Common myeloid progenitor, CD34-positive (primary cell): ENCODE measurements around the gene CCR7.

Source experiments
- CTCF ChIA-PET: fragments of 350-600 bp; sonication (Branson Sonifier 250); formaldehyde crosslinking; loops from one replicate; lab custom pipeline; 2021; ENCODE audit warnings: antibody characterized with exemption; lab: Charles Lee
- POLR2A ChIA-PET: fragments of 350-600 bp; sonication (Branson Sonifier 250); formaldehyde crosslinking; loops from one replicate; lab custom pipeline; 2021; ENCODE audit warnings: antibody characterized with exemption; lab: Charles Lee
- DNase-seq, 3 donors: peaks; one replicate each; pipeline versions ENCODE4 v3.0.0 to v3.0.0-alpha.2; 2013
- H3K27ac ChIP-seq, 2 experiments: 1 replicate in 1 of 2; 2 replicates in 1 of 2; pipeline ENCODE4 v1.7.0; 2013; ENCODE audit warnings: inconsistent platforms in 2 of 2, low read length in 2 of 2, mild to moderate bottlenecking in 2 of 2, low read depth in 1 of 2, moderate library complexity in 1 of 2; ENCODE audit not compliant: severe bottlenecking in 2 of 2, insufficient read depth in 1 of 2, poor library complexity in 1 of 2
- H3K27me3 ChIP-seq, 5 experiments: replicated peaks in 2 of 5; 1 replicate in 3 of 5; 2 replicates in 2 of 5; pipeline versions ENCODE4 v1.6.1 to v1.7.0; 2013; ENCODE audit warnings: low read length in 4 of 5, mild to moderate bottlenecking in 2 of 5, moderate library complexity in 2 of 5, inconsistent platforms in 1 of 5; ENCODE audit not compliant: insufficient read depth in 5 of 5, control insufficient read depth in 4 of 5
- H3K36me3 ChIP-seq, 4 experiments: 1 replicate in 2 of 4; 2 replicates in 2 of 4; pipeline versions ENCODE4 v1.6.1 to v1.7.0; 2013; ENCODE audit warnings: low read length in 3 of 4, control low read depth in 1 of 4, mild to moderate bottlenecking in 1 of 4; ENCODE audit not compliant: control insufficient read depth in 4 of 4, insufficient read depth in 4 of 4
- H3K4me1 ChIP-seq, 4 experiments: 1 replicate in 3 of 4; 2 replicates in 1 of 4; pipeline versions ENCODE4 v1.6.1 to v1.7.1; 2013; ENCODE audit warnings: low read length in 3 of 4, mild to moderate bottlenecking in 3 of 4, control low read depth in 1 of 4, inconsistent platforms in 1 of 4, moderate library complexity in 1 of 4; ENCODE audit not compliant: control insufficient read depth in 4 of 4, insufficient read depth in 4 of 4; ENCODE audit errors: control extremely low read depth in 1 of 4
- H3K4me3 ChIP-seq, 7 experiments: 1 replicate in 4 of 7; 2 replicates in 3 of 7; pipeline versions ENCODE4 v1.5.1 to v1.7.0; 2013; ENCODE audit warnings: mild to moderate bottlenecking in 7 of 7, low read length in 6 of 7, moderate library complexity in 6 of 7, inconsistent platforms in 2 of 7, low read depth in 2 of 7, control low read depth in 1 of 7; ENCODE audit not compliant: insufficient read depth in 4 of 7, control insufficient read depth in 1 of 7; ENCODE audit errors: extremely low read depth in 1 of 7
- H3K9me3 ChIP-seq, 5 experiments: 1 replicate in 4 of 5; 2 replicates in 1 of 5; pipeline versions ENCODE4 v1.6.1 to v1.7.1; 2013; ENCODE audit warnings: low read length in 4 of 5, mild to moderate bottlenecking in 2 of 5, inconsistent platforms in 1 of 5, low read depth in 1 of 5, moderate library complexity in 1 of 5; ENCODE audit not compliant: control insufficient read depth in 4 of 5, insufficient read depth in 2 of 5; ENCODE audit errors: control extremely low read depth in 1 of 5
- WGBS: methylation state at CpG from one replicate; pipeline ENCODE4 v1.1.5; 2013; ENCODE audit not compliant: insufficient coverage; 5-methylcytosine and 5-hydroxymethylcytosine counted together

Gene CCR7

DNA sequence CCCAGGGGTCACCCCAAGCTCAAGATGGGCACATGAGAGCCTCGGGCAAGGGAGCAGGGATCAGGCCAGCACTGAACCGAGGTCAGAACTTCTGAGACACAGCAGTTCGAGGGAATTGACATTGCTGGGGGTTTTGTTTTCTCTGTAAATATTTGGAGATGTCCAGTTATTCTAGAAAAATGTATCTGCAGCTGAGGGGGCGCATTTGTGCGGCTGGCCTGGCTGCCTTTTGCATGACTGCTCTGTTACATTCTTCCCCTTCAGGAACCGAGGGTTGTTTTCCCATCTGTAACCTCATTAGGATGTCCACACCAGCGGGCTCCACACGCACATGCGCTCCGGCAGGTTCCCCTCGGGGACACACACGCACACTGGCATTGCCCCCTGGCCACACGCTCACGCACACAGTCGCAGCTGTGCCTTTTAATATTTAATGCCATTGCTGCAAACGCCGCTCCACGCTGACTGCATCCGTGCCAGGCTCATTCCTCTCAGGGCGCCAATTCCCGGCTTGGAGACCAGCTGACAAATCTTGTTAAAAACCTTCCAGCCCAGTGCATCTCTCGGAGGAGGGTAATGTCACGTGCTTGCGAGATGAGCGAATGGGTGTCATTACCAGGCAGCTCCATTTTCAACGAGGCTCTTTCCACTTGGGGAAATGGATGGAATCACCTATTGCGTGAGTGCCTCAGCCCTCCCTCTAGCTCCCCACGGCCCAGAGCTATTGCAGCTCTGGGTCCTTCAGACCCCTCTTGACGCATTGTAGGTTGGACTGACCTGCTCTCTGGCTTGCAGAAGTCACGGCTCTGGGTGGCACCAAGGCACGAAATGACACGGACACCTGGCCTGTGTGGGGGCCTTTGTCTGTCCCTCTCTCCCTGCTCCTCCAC lies 13.1 kb downstream of the CCR7 start:
- H3K36me3 ChIP-seq: no peaks in the 10 kb centered on the region
- CTCF ChIA-PET: interaction anchor here (1.5 to 21.4 kb wide), 3 partner anchors 9 to 154 kb away, joined by 3 to 401 read pairs (median 48); no protein-coding TSS in a partner anchor
- DNase-seq: no peak
- H3K27ac ChIP-seq: no peak overlapping the region
- POLR2A ChIA-PET: no interaction called here
- H3K4me1 ChIP-seq: peaks cover 5 to 62% (median 52%) of the 10 kb centered on the region in 4 experiments
- 95% methylated on average over 32 of the region's 32 CpGs for WGBS
- no peak overlapping the region for H3K4me3 ChIP-seq
- H3K9me3 ChIP-seq: no peaks in the 10 kb centered on the region
- H3K27me3 ChIP-seq: no peaks in the 10 kb centered on the region

DNA sequence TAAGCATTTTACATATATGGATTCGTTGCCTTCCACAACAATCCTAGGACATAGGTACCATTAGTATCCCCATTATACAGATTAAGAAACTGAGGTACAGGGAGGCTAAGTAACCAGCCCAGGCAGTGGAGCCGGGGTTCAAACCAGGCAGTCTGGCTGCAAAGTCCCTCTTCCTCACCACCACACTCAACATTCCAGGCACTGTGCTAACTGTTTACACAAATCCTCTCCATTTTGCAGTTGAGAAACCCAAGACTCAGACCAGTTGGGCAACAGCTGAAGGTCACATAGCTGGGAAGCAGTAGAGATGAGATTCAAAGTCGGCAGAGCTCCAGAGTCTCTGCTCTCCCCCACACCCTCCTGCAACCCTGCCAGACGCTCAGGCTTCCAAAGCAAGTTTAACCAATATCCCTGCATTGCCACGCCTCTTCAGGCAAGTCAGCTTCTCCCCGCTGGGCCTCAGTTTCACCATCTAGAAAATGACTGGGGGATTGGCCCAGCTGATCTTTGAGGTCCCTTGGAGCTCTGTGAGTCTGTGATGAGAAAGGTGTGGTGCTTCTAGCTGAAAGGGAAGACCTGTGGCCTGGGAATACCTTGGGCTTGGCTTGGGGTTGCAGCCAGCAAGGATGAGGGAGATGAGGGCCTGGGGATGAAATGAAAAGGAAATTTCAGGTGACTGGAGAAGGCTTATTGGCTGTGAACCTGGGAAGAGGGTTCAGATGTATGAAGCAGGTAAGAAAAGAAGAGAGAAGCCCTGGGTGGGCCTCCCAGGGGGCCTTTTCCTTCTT lies 14.0 kb downstream of the CCR7 start:
- Histone ChIP-seq H3K9me3 (no peaks in the 10 kb centered on the region), H3K27ac (no peak overlapping the region), H3K36me3 (no peaks in the 10 kb centered on the region), H3K4me1 (peaks cover 3 to 57% (median 47%) of the 10 kb centered on the region in 4 experiments), H3K27me3 (no peaks in the 10 kb centered on the region), H3K4me3 (no peak overlapping the region)
- POLR2A ChIA-PET: no interaction called here
- no peak for DNase-seq
- WGBS: 100% methylated on average over 4 of the region's 6 CpGs
- CTCF ChIA-PET: interaction anchor here (1.4 to 21.4 kb wide), 3 partner anchors 9 to 19 kb away, joined by 3 to 401 read pairs (median 48); no protein-coding TSS in a partner anchor

DNA sequence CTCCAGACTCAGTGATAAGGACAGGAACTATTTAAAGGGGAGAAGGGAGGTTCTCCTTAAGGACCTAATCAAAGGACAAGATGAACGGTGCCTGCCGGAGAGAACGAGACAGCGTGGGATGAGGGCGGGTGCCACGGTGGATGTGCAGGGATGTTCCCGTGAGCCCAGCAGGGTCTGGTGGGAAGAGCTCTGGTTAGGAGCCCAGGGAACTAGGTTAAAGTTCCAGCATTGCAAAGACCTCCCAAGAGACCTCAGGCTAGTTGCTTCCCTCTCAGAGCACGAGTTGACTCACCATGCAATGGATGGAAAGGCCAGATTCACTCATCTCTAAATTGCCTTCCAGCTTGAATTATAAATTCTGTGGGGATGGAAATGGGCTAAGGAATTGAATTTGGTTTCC lies 14.7 kb downstream of the CCR7 start:
- Histone ChIP-seq H3K9me3 (no peaks in the 10 kb centered on the region), H3K36me3 (no peaks in the 10 kb centered on the region), H3K4me3 (no peak overlapping the region), H3K27me3 (no peaks in the 10 kb centered on the region), H3K4me1 (peaks cover 3 to 51% (median 45%) of the 10 kb centered on the region in 4 experiments), H3K27ac (no peak overlapping the region)
- ChIA-PET POLR2A (no interaction called here), CTCF (interaction anchor here (1.4 to 21.4 kb wide), 3 partner anchors 10 to 18 kb away, joined by 3 to 401 read pairs (median 48); no protein-coding TSS in a partner anchor)
- WGBS: 100% methylated on average over 4 of the region's 8 CpGs
- no peak for DNase-seq

DNA sequence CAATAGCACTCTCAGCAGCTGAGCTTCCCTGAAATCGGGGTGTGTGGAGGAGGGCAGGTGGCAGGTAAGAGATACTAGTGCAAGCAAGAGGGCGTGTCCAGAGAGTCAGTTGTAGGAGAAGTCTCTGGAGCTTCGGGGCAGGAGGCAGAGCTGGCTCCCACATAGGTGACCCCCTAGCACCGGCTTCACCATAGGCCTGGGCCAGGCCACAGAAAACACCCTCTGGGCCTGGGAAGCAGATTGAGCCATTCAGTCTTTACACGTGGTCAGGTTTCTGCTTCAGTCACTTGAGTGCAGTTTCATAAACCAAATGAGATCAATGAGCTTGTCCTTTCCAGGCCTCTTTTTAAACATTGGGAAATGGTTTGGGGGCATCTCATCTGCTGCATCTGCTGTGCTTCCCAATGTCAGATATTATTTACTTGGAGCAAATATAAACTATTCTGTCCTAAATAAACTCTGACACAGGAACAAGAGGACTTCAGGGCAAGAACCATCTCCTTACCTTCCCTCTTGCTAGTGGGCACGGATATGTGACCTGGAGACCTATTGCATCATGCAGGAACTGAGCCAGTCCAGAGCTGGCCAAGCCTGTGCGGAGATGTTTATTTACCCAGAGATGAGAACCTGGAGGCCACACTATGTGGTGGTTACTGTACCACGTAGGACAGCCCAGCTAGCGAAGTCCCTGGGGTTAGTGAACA lies 16.1 kb downstream of the CCR7 start:
- 91% methylated on average over 6 of the region's 9 CpGs for WGBS
- Histone ChIP-seq H3K4me3 (no peak overlapping the region), H3K4me1 (peaks cover 3 to 44% (median 34%) of the 10 kb centered on the region in 4 experiments), H3K27me3 (no peaks in the 10 kb centered on the region), H3K9me3 (no peaks in the 10 kb centered on the region), H3K36me3 (no peaks in the 10 kb centered on the region), H3K27ac (no peak overlapping the region)
- ChIA-PET CTCF (interaction anchor here (0.6 to 21.4 kb wide), 5 partner anchors 12 to 1000 kb away, joined by 3 to 401 read pairs (median 3); partner anchors contain the start of gene CCR7), POLR2A (interaction anchor here (0.7 kb wide), 1 partner anchor 32 kb away, joined by 3 read pairs; no protein-coding TSS in a partner anchor)
- DNase-seq: no peak

DNA sequence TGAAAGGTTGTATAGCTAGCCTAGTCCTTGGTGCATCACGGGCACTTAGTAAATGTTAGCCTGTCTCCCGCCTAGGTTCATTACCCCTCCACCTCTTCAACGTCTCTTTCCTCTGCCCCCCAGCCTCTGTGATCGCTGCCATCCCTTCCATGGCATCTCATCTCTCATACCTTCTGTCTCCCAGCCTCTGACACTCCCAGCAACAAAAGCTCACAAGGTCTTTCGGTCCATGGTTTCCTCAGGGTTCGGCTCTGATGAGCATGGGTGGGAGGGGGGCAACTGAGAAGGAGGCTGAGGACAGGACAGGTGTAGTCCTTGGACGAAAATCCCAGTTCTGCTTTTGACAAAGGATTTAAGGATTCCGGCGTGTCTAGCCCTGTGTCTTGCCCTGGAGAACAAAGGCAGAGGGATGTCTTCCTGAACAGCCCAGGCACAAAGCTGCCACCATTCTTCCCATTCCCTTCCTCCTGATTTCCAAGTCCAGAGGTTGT lies 16.7 kb downstream of the CCR7 start:
- H3K27me3 ChIP-seq: no peaks in the 10 kb centered on the region
- no peak overlapping the region for H3K4me3 ChIP-seq
- no peak for DNase-seq
- WGBS: 100% methylated on average over 5 of the region's 9 CpGs
- H3K36me3 ChIP-seq: no peaks in the 10 kb centered on the region
- no peak overlapping the region for H3K27ac ChIP-seq
- ChIA-PET POLR2A (interaction anchor here (0.7 to 0.9 kb wide), 2 partner anchors 8 to 31 kb away, joined by 3 to 4 read pairs; no protein-coding TSS in a partner anchor), CTCF (interaction anchor here (0.9 to 21.4 kb wide), 5 partner anchors 8 to 101 kb away, joined by 3 to 401 read pairs (median 16); partner anchors contain the start of gene CCR7)
- no peaks in the 10 kb centered on the region for H3K9me3 ChIP-seq
- peaks cover 3 to 38% (median 28%) of the 10 kb centered on the region in 4 experiments for H3K4me1 ChIP-seq

DNA sequence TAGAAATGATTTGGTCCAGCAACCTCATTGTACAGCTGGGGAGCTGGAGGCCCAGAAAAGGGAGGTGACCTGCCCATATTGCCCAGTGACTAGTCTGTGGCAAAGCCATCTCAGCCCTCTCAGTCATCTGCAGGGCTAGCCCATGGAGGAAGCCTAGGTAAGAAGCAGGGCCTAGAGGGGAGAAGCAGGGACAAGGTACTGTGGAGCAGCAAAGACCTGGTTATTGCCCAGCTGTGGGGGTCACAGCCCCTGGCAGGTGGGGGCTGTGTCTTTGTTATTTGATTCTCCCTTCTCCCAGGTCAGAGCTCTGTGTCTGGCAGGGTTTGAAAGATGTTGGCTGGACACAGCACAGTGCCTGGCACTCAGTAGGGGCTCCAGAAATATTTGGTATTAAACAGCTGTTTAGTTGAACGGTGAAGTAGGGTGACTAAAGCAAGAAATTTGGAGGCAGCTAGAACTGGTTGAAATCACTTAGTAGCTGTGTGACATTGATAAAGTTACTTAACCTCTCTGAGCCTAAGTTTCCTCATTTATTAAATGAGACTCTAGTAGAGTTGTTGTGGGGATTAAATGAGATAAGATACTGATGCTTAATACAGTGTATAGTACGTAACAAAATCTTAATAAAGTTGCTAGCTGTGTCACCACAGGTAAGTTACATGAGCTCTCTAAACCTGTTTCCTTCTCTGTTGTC lies 17.3 kb downstream of the CCR7 start:
- DNase-seq: no peak
- peaks cover 0 to 36% (median 24%) of the 10 kb centered on the region in 4 experiments for H3K4me1 ChIP-seq
- H3K36me3 ChIP-seq: no peaks in the 10 kb centered on the region
- peak overlapping the region in 1 of 7 experiments; percentile 33 for H3K4me3 ChIP-seq
- ChIA-PET CTCF (interaction anchor here (0.7 to 21.4 kb wide), 6 partner anchors 9 to 166 kb away, joined by 4 to 401 read pairs (median 10); no protein-coding TSS in a partner anchor), POLR2A (interaction anchor here (0.7 to 1.0 kb wide), 3 partner anchors 9 to 31 kb away, joined by 3 to 4 read pairs (median 4); no protein-coding TSS in a partner anchor)
- no peak overlapping the region for H3K27ac ChIP-seq
- H3K27me3 ChIP-seq: no peaks in the 10 kb centered on the region
- no peaks in the 10 kb centered on the region for H3K9me3 ChIP-seq
- WGBS: 92% methylated on average over 2 of the region's 2 CpGs
